ENCODE data around the gene PLCH2. TPM values are rescaled to one million over a fixed set of nuclear protein-coding genes. Genes with fewer than 3 reads are reported as not detected.

PLCH2 gene
- total and polyA plus RNA-seq, 2 of the 13 experiments (the other 11 are each of a cell fraction or from before 2014, with no cell fraction given): 0.15 to 0.67 TPM

GRCh38 chr1:2468041-2468472 lies 8.0 kb upstream of the PLCH2 start:
- no peak overlapping the region for H3K4me3 ChIP-seq (replicated peaks in 1 of 3; ENCODE audit: insufficient read depth in 1 of 3, low read depth in 2 of 3, low read length in 3 of 3)
- H2AFZ ChIP-seq (ENCODE audit: low read length): no peak overlapping the region
- H3K79me2 ChIP-seq (ENCODE audit: insufficient read depth, low read length): no peaks in the 10 kb centered on the region
- ChIA-PET POLR2A (no interaction called here), CTCF (ENCODE audit: low intra/inter-chr PET ratio, low total read pairs) (no interaction called here)
- FAIRE-seq: no peak
- no TSS peak for BruUV-seq (replicated peaks)
- DNase-seq (ENCODE audit: low spot score): no peak
- H3K4me1 ChIP-seq (ENCODE audit: insufficient read depth, low read length): no peaks in the 10 kb centered on the region
- no peak overlapping the region for H3K27ac ChIP-seq (ENCODE audit: extremely low read length, insufficient read depth, low read length)
- peaks cover 21 to 78% of the 10 kb centered on the region in 2 experiments for H3K27me3 ChIP-seq (ENCODE audit: control insufficient read depth in 1 of 2, insufficient read depth in 2 of 2, low read length in 2 of 2)
- no CpG with 5 or more reads among the region's 14 CpGs for WGBS (ENCODE audit: low lambda C conversion rate)
- no peak overlapping the region for H3K9ac ChIP-seq (ENCODE audit: insufficient read depth, low read depth, low read length)
- H3K9me3 ChIP-seq (ENCODE audit: low read length): no peaks in the 10 kb centered on the region
- intact Hi-C loops (cut with micrococcal nuclease; ENCODE audit: unreplicated experiment): no loop called here
- no peaks in the 10 kb centered on the region for H3K36me3 ChIP-seq (replicated peaks in 1 of 2; ENCODE audit: control insufficient read depth in 1 of 2, insufficient read depth in 2 of 2, low read length in 2 of 2)
- ATAC-seq: peak; percentile 38
- 0 out of 2 replicates have a peak, but pooled peaks cover 3% of the 10 kb centered on the region for H4K20me1 ChIP-seq (ENCODE audit: insufficient read depth, low read length)
- no peak overlapping the region for H3K4me2 ChIP-seq (ENCODE audit: low read depth, low read length)
- in situ Hi-C loops (cut with HindIII; ENCODE audit: extremely low pct_ligation_motif_present, low pct_unique_long_range_greater_than_20kb): no loop called here
- TF ChIP-seq ZFP37 (CRISPR knock-in tag; IDR thresholded peaks at IDR 0.05; ENCODE audit: borderline replicate concordance): peak; percentile 26; the same call in 1 of the 2 replicates
- TF ChIP-seq ZNF430 (CRISPR knock-in tag; IDR thresholded peaks at IDR 0.05): 0 out of 2 replicates have a peak, but pooled peaks have one; percentile 51
- TF ChIP-seq PBX3 (CRISPR knock-in tag; IDR thresholded peaks at IDR 0.05; ENCODE audit: borderline replicate concordance): peak; percentile 41; the same call in 1 of the 2 replicates
- peak; percentile 53; the same call in 1 of the 2 replicates for TF ChIP-seq ZNF574 (CRISPR knock-in tag; IDR thresholded peaks at IDR 0.05)
- TF ChIP-seq EHMT2 (IDR thresholded peaks at IDR 0.05; ENCODE audit: borderline replicate concordance, low read depth, low read length): peak; percentile 79; the same call in 1 of the 2 replicates
- peak; percentile 67; the same call in 1 of the 2 replicates for TF ChIP-seq NFKB2 (CRISPR knock-in tag; IDR thresholded peaks at IDR 0.05; ENCODE audit: borderline replicate concordance)
- 0 out of 2 replicates have a peak, but pooled peaks have one; percentile 35 for TF ChIP-seq CREB3 (CRISPR knock-in tag; IDR thresholded peaks at IDR 0.05)
- peak; percentile 93 for TF ChIP-seq MIER2 (CRISPR knock-in tag; IDR thresholded peaks at IDR 0.05)
- 0 out of 2 replicates have a peak, but pooled peaks have one; percentile 37 for TF ChIP-seq ATF3 (CRISPR knock-in tag; IDR thresholded peaks at IDR 0.05)
- TF ChIP-seq SCMH1 (CRISPR knock-in tag; IDR thresholded peaks at IDR 0.05; ENCODE audit: borderline replicate concordance): no peak
- no peak for TF ChIP-seq ZNF589 (CRISPR knock-in tag; conservative IDR thresholded peaks at IDR 0.05)
- TF ChIP-seq GRHL1 (CRISPR knock-in tag; conservative IDR thresholded peaks at IDR 0.05): no peak
- TF ChIP-seq ZNF431 (CRISPR knock-in tag; IDR thresholded peaks at IDR 0.05; ENCODE audit: borderline replicate concordance, low read depth): peak; percentile 76; the same call in 1 of the 2 replicates
- no peak for TF ChIP-seq RFX5 (IDR thresholded peaks at IDR 0.05; ENCODE audit: low read depth, low read length)
- 0 out of 2 replicates have a peak, but pooled peaks have one; percentile 32 for TF ChIP-seq ZFP90 (CRISPR knock-in tag; IDR thresholded peaks at IDR 0.05; ENCODE audit: borderline replicate concordance)
- TF ChIP-seq ZBTB38 (CRISPR knock-in tag; IDR thresholded peaks at IDR 0.05): no peak
- 0 out of 2 replicates have a peak, but pooled peaks have one; percentile 44 for TF ChIP-seq ZNF543 (CRISPR knock-in tag; IDR thresholded peaks at IDR 0.05)

Measured in HepG2 (cell line).